ENCODE results near the gene NAV1.

DNA sequence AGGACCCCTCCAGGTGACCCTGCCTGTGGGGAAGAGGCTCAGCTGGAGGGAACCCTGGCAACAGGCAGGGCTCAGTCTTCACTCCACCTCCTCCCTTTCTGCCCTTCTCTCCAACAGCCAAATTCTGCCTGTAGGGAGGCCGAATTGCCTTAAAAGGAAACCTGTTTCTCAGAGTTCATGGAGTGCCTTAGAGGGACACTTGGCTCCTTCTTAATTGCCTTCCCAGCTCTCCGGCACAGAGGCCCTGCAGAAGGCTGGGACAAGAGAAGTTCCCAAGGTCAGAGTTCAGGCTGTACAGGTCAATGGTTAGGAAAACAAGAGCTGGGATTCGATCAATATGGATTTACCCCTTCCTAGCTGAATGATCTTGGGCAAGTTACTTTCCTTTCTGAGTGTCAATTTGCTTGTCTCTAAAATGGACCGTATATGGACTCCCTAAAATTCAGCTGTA, 38.2 kb upstream of the NAV1 start:
- TF ChIP-seq, protein P1, sequence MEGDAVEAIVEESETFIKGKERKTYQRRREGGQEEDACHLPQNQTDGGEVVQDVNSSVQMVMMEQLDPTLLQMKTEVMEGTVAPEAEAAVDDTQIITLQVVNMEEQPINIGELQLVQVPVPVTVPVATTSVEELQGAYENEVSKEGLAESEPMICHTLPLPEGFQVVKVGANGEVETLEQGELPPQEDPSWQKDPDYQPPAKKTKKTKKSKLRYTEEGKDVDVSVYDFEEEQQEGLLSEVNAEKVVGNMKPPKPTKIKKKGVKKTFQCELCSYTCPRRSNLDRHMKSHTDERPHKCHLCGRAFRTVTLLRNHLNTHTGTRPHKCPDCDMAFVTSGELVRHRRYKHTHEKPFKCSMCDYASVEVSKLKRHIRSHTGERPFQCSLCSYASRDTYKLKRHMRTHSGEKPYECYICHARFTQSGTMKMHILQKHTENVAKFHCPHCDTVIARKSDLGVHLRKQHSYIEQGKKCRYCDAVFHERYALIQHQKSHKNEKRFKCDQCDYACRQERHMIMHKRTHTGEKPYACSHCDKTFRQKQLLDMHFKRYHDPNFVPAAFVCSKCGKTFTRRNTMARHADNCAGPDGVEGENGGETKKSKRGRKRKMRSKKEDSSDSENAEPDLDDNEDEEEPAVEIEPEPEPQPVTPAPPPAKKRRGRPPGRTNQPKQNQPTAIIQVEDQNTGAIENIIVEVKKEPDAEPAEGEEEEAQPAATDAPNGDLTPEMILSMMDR (IDR thresholded peaks at IDR 0.05), result no peak
- no peak for TF ChIP-seq POLR2A (IDR thresholded peaks at IDR 0.05)
